HCT116 (cell line): ENCODE data around the gene SLC27A4. TPM values are rescaled to one million over a fixed set of nuclear protein-coding genes. Genes with fewer than 3 reads are reported as not detected.

Source experiments
- ATAC-seq: fragments of 200-7000 bp; cut with Tn5 transposase; 2 replicates; pipeline ENCODE4 v1.9.1; 2020; ENCODE audit warnings: mild to moderate bottlenecking, moderate library complexity
- BruUV-seq: library from RNA; stranded (reverse); fragments of 400-500 nt; replicated peaks from 2 replicates; lab custom pipeline; 2021; lab: Mats Ljungman, UMichigan
- CTCF ChIA-PET: fragments of 300-600 bp; sonication (Branson Sonifier 250); formaldehyde crosslinking; loops from one replicate; lab custom pipeline; 2021; ENCODE audit warnings: antibody characterized with exemption; lab: Charles Lee
- POLR2A ChIA-PET: fragments of 300-600, 350-600 bp; sonication (Branson Sonifier 250); formaldehyde crosslinking; loops from one replicate; lab custom pipeline; 2021; ENCODE audit warnings: antibody characterized with exemption; lab: Charles Lee
- RAD21 ChIA-PET, 2 experiments: fragments of 300-600 bp; sonication (Branson Sonifier 250); formaldehyde crosslinking; loops; one replicate each; lab custom pipeline; 2023; ENCODE audit warnings: low total read pairs in 2 of 2; ENCODE audit not compliant: uncharacterized antibody in 2 of 2, unreplicated experiment in 2 of 2, low non-redundant PET in 1 of 2; lab: Charles Lee
- DNase-seq: peaks from one replicate; pipeline ENCODE4 v3.0.0-alpha.2; 2010; ENCODE audit warnings: low read depth, low spot score
- H2AFZ ChIP-seq: fragments of 200-600 bp; shearing (Covaris generic), sonication (generic); 2 replicates; pipeline ENCODE4 v1.6.1; 2017; ENCODE audit warnings: low read depth, mixed run types, mixed read lengths, antibody characterized with exemption, low read length; ENCODE audit not compliant: poor library complexity, severe bottlenecking
- H3K27ac ChIP-seq: 2 replicates; pipeline ENCODE4 v1.5.1; 2012; ENCODE audit warnings: low read depth, low read length
- H3K27me3 ChIP-seq: fragments of 200-600 bp; sonication (generic); 2 replicates; pipeline ENCODE4 v1.6.1; 2016; ENCODE audit warnings: mixed run types, low read length, mixed read lengths; ENCODE audit not compliant: insufficient read depth
- H3K36me3 ChIP-seq, 2 experiments: fragments of 200-500 bp in 1 of 2; fragments of 200-600 bp in 1 of 2; sonication (Bioruptor generic) in 1 of 2; sonication (generic) in 1 of 2; 2 replicates each; pipeline versions ENCODE4 v1.5.1 to v1.6.1; 2014 to 2016; ENCODE audit warnings: low read length in 2 of 2, inconsistent platforms in 1 of 2, mixed read lengths in 1 of 2, mixed run types in 1 of 2; ENCODE audit not compliant: insufficient read depth in 2 of 2, control insufficient read depth in 1 of 2
- H3K4me1 ChIP-seq, 2 experiments: fragments of 200-600 bp in 1 of 2; sonication (generic) in 1 of 2; 2 replicates each; pipeline versions ENCODE4 v1.5.1 to v1.6.1; 2012 to 2017; ENCODE audit warnings: low read length in 2 of 2, inconsistent platforms in 1 of 2, mild to moderate bottlenecking in 1 of 2, mixed read lengths in 1 of 2, mixed run types in 1 of 2, moderate library complexity in 1 of 2; ENCODE audit not compliant: insufficient read depth in 2 of 2, control insufficient read depth in 1 of 2
- H3K4me2 ChIP-seq: fragments of 200-600 bp; sonication (generic); 2 replicates; pipeline ENCODE4 v1.6.1; 2017; ENCODE audit warnings: mixed run types, low read length, mixed read lengths
- H3K4me3 ChIP-seq, 2 experiments: fragments of 200-600 bp in 1 of 2; sonication (generic) in 1 of 2; replicated peaks in 1 of 2; 2 replicates each; pipeline ENCODE4 v1.5.1; 2011 to 2016; ENCODE audit warnings: low read length in 2 of 2, control low read depth in 1 of 2, low read depth in 1 of 2, mild to moderate bottlenecking in 1 of 2, mixed read lengths in 1 of 2, mixed run types in 1 of 2
- H3K79me2 ChIP-seq: fragments of 200-600 bp; sonication (generic); 2 replicates; pipeline ENCODE4 v1.6.1; 2017; ENCODE audit warnings: mild to moderate bottlenecking, mixed run types, low read length, moderate library complexity, mixed read lengths; ENCODE audit not compliant: insufficient read depth
- H3K9ac ChIP-seq: fragments of 200-600 bp; sonication (generic); 2 replicates; pipeline ENCODE4 v1.6.1; 2016; ENCODE audit warnings: low read length, mixed read lengths
- H3K9me2 ChIP-seq: fragments of 200-600 bp; sonication (generic), shearing (Covaris generic); 2 replicates; pipeline ENCODE4 v1.6.1; 2017; ENCODE audit warnings: mixed run types, mild to moderate bottlenecking, moderate library complexity; ENCODE audit not compliant: insufficient read depth
- H3K9me3 ChIP-seq, 2 experiments: fragments of 200-500 bp in 1 of 2; fragments of 200-600 bp in 1 of 2; sonication (Bioruptor generic) in 1 of 2; sonication (generic) in 1 of 2; 2 replicates each; pipeline ENCODE4 v1.6.1; 2014 to 2017; ENCODE audit warnings: low read length in 2 of 2, mixed read lengths in 2 of 2, inconsistent platforms in 1 of 2, low read depth in 1 of 2, mild to moderate bottlenecking in 1 of 2, mixed run types in 1 of 2, moderate library complexity in 1 of 2; ENCODE audit not compliant: control insufficient read depth in 1 of 2, insufficient read depth in 1 of 2
- H4K20me1 ChIP-seq: fragments of 200-600 bp; sonication (generic), shearing (Covaris generic); 2 replicates; pipeline ENCODE4 v1.6.1; 2017; ENCODE audit warnings: mixed run types, mild to moderate bottlenecking, moderate library complexity; ENCODE audit not compliant: insufficient read depth
- CTCF ChIP-seq, 3 experiments: fragments of 200-600 bp in 1 of 3; sonication (generic) in 1 of 3; IDR thresholded peaks in 2 of 3; conservative IDR thresholded peaks in 1 of 3; 2 replicates each; pipeline ENCODE4 v1.5.1; 2012 to 2017; ENCODE audit warnings: low read depth in 2 of 3, low read length in 2 of 3, antibody characterized with exemption in 1 of 3, borderline replicate concordance in 1 of 3, control low read depth in 1 of 3, mild to moderate bottlenecking in 1 of 3, mixed read lengths in 1 of 3, mixed run types in 1 of 3, moderate library complexity in 1 of 3; ENCODE audit not compliant: insufficient read depth in 1 of 3
- POLR2AphosphoS5 ChIP-seq: IDR thresholded peaks from 2 replicates; pipeline ENCODE4 v1.6.1; 2011; ENCODE audit warnings: mild to moderate bottlenecking, low read depth, low read length, moderate library complexity
- TCF7L2 ChIP-seq: IDR thresholded peaks from 2 replicates; pipeline ENCODE4 v1.7.0; 2011; ENCODE audit warnings: borderline replicate concordance, inconsistent platforms; ENCODE audit not compliant: insufficient read depth, insufficient read length; ENCODE audit errors: extremely low read depth
- YY1 ChIP-seq: IDR thresholded peaks from 2 replicates; pipeline ENCODE4 v1.6.1; 2011; ENCODE audit warnings: low read length, low read depth, moderate library complexity, mild to moderate bottlenecking; ENCODE audit not compliant: insufficient replicate concordance; ENCODE audit errors: extremely low read depth
- intact Hi-C: fragments of 100-400 bp; cut with micrococcal nuclease; formaldehyde crosslinking; loops from 2 replicates; pipeline ENCODE4 v1.10.0; 2022
- total RNA-seq: library from RNA; stranded (reverse); gene quantifications from one replicate; pipeline ENCODE4 v1.2.1, GENCODE V29; 2021; ENCODE audit not compliant: unreplicated experiment

The SLC27A4 gene
- total RNA-seq, 1 experiment from 2014 or later: 33.9 TPM

DNA sequence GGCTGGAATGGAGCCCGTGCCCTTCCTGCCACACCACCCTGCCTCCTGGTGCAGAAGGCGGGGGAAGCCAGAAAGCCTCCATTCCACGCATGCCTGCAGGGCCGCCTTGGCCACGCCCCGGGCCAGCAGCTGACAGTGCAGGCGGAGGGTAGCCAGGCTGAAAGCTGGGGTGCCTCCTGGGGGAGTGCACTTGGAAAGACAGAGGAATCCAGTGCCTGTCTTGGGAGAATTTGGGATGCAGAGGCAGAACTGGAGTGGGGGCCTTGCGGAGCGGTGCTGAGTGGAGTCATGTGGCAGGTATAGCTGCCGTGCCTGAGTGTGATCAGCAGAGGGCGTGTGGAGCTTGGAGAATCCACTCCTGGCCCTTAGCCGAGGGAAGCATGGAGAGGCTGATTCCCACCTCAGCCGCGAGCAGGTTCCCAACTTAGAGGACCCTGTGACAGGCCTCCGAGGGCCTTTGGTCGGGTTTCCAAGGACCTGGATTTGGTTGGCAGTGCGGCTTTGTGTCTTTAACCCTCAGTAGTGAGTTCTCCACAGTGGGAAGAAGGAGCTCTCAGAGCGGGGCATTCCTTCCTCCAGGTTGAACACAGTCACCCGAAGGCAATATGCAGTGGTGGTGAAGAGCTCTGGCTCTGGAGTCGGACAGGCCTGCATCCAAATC lies 21.8 kb downstream of the SLC27A4 start:
- Histone ChIP-seq H3K9me2 (no peaks in the 10 kb centered on the region), H3K9ac (peak overlapping the region; percentile 14), H3K27me3 (no peaks in the 10 kb centered on the region), H3K9me3 (no peaks in the 10 kb centered on the region), H3K27ac (peak overlapping the region; percentile 29), H2AFZ (no peak overlapping the region), H3K4me2 (peak overlapping the region; percentile 73), H4K20me1 (no peaks in the 10 kb centered on the region), H3K36me3 (no peaks in the 10 kb centered on the region), H3K4me1 (peaks cover 7 to 28% of the 10 kb centered on the region in 2 experiments; a peak in 3 of 4 replicates), H3K79me2 (no peaks in the 10 kb centered on the region), H3K4me3 (peak overlapping the region; percentile 25 to 33)
- BruUV-seq: no TSS peak
- ChIA-PET CTCF (interaction anchor here (0.9 to 4.6 kb wide), 13 partner anchors 9 to 274 kb away, joined by 3 to 33 read pairs (median 6); partner anchors contain the start of genes CERCAM and URM1), POLR2A (interaction anchor here (1.1 to 1.5 kb wide), 4 partner anchors 9 to 86 kb away, joined by 3 to 4 read pairs (median 3); partner anchors contain the start of genes GOLGA2, SWI5 and URM1), RAD21 (interaction anchor here (0.5 to 1.4 kb wide), 6 partner anchors 9 to 232 kb away, joined by 3 to 8 read pairs (median 4); partner anchors contain the start of genes CERCAM (in 1 of the 2) and URM1 (in 1 of the 2))
- TF ChIP-seq YY1 (no peak), TCF7L2 (no peak), POLR2AphosphoS5 (peak; percentile 67), CTCF (IDR thresholded peaks at IDR 0.05 in 2 of 3, conservative IDR thresholded peaks at IDR 0.05 in 1 of 3; ENCODE audit: borderline replicate concordance in 1 of 3, insufficient read depth in 1 of 3, low read depth in 2 of 3, low read length in 2 of 3) (peak in 2 of 3 experiments; percentile 85 to 88; a peak in 4 of 6 replicates)
- intact Hi-C loops: loop anchor here (1.0 kb wide), 2 partner anchors 50 to 67 kb away; no protein-coding TSS in a partner anchor
- DNase-seq (peak; percentile 59), ATAC-seq (peak; percentile 92)
